GM10266 (cell line): Measurements from ENCODE around the gene KIF3A.

Experiments used
- DNase-seq: peaks from one replicate; pipeline ENCODE4 v3.0.0; 2012; ENCODE audit errors: extremely low spot score
- CTCF ChIP-seq: IDR thresholded peaks from 2 replicates; pipeline ENCODE4 v1.5.1; 2012; ENCODE audit warnings: mild to moderate bottlenecking, low read depth; ENCODE audit not compliant: control insufficient read depth, insufficient read depth; ENCODE audit errors: missing control alignments

The KIF3A gene

GRCh38 chr5:132651838-132652469 is 85.4 kb downstream of the KIF3A start:
- no peak for TF ChIP-seq CTCF
- no peak for DNase-seq

GRCh38 chr5:132648355-132648754 is 89.0 kb downstream of the KIF3A start:
- TF ChIP-seq CTCF = no peak

GRCh38 chr5:132647473-132647872 is 89.9 kb downstream of the KIF3A start:
- TF ChIP-seq CTCF = no peak
- no peak for DNase-seq

More at GRCh38 chr5:132648355-132648754, 89.0 kb downstream of the KIF3A start:
- no peak for DNase-seq

GRCh38 chr5:132646583-132647266 is 90.6 kb downstream of the KIF3A start:
- TF ChIP-seq CTCF = no peak
- DNase-seq = no peak

GRCh38 chr5:132644177-132644576 is 93.2 kb downstream of the KIF3A start:
- TF ChIP-seq CTCF = no peak
- no peak for DNase-seq
